Upper lobe of left lung (tissue), 6 donors: ENCODE measurements around the gene MMS22L. TPM values are rescaled to one million over a fixed set of nuclear protein-coding genes. Genes with fewer than 3 reads are reported as not detected.

Experiments used
- ATAC-seq, 2 donors: fragments of 200-7000 bp; cut with Tn5 transposase; one replicate each; pipeline ENCODE4 v1.9.1; 2022; ENCODE audit warnings: mild to moderate bottlenecking in 2 of 2, moderate library complexity in 2 of 2; ENCODE audit not compliant: low FRiP score in 2 of 2
- DNase-seq, 2 donors: peaks; one replicate each; pipeline ENCODE4 v3.0.0-alpha.2; 2019 to 2020
- H3K27ac ChIP-seq, 4 donors: fragments of 200-600 bp; sonication (generic); one replicate each; pipeline ENCODE4 v1.5.1; 2016 to 2019
- H3K27me3 ChIP-seq, 4 donors: fragments of 200-600 bp; sonication (generic); one replicate each; pipeline ENCODE4 v1.5.1; 2017 to 2019
- H3K36me3 ChIP-seq, 4 donors: fragments of 200-600 bp; sonication (generic); one replicate each; pipeline ENCODE4 v1.5.1; 2016 to 2019
- H3K4me1 ChIP-seq, 4 donors: fragments of 200-600 bp; sonication (generic); one replicate each; pipeline ENCODE4 v1.5.1; 2018 to 2019
- H3K4me3 ChIP-seq, 4 donors: fragments of 200-600 bp; sonication (generic); one replicate each; pipeline ENCODE4 v1.5.1; 2017 to 2019; ENCODE audit warnings: mild to moderate bottlenecking in 2 of 4, moderate library complexity in 1 of 4
- H3K9me3 ChIP-seq, 4 donors: fragments of 200-600 bp; sonication (generic); one replicate each; pipeline ENCODE4 v1.5.1; 2018 to 2019
- EP300 ChIP-seq, 4 donors: sonication (generic); formaldehyde crosslinking; IDR thresholded peaks; one replicate each; pipeline ENCODE4 v1.5.1; 2017; ENCODE audit warnings: antibody characterized with exemption in 4 of 4, control low read depth in 2 of 4
- POLR2A ChIP-seq, 4 donors: fragments of 450-650 bp; IDR thresholded peaks; one replicate each; pipeline ENCODE4 v1.5.1; 2016 to 2017; ENCODE audit warnings: antibody characterized with exemption in 4 of 4, mild to moderate bottlenecking in 2 of 4
- POLR2AphosphoS5 ChIP-seq, 2 donors: sonication (generic); formaldehyde crosslinking; IDR thresholded peaks; one replicate each; pipeline ENCODE4 v1.5.1; 2017; ENCODE audit warnings: antibody characterized with exemption in 2 of 2
- WGBS, 2 donors: methylation state at CpG; one replicate each; pipeline ENCODE4 v1.1.5; 2017 to 2018; 5-methylcytosine and 5-hydroxymethylcytosine counted together
- total RNA-seq, 6 donors: library from RNA; depleted of rRNA in 4 of 6; stranded (reverse); fragments of >200 nt in 4 of 6; gene quantifications; one replicate each; pipeline versions ENCODE4 v1.1.0 to v1.2.1, GENCODE V29; 2016 to 2021
- TF ChIP-seq, protein P1 (sequence below), 6 experiments: fragments of 450-650 bp in 4 of 6; fragments of 200-600 bp in 2 of 6; sonication (generic) in 2 of 6; IDR thresholded peaks; one replicate each; pipeline ENCODE4 v1.5.1; 2016 to 2019; ENCODE audit warnings: antibody characterized with exemption in 6 of 6
- donor health status: DM: no; HTN: no; CAD: no; lungs with moderate emphysema.
- donor health status: DM: no; HTN: yes; CAD: no; lungs with severe emphysema.

The MMS22L gene
- total RNA-seq, 6 donors from 2014 or later: 4.9 to 22.1 (median 7.9) TPM

DNA sequence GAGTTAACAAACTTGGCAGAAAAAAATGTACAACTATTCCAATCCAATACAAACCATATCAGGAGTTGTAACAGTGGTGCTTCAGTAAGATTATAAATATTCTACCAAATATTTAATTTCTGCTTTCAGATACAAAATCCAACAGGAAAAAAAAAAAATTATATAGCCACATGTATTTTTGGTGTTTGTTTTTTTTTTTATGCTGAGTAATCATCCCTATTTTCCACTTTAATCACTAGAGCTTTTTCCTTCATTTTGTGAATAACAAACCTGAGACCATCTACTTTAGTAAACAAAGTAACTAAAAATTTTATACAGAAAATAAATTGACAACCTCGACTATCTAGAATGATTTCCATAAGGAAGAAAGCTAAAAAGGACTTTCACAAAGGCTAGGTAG lies 36.2 kb downstream of the MMS22L start:
- DNase-seq (no peak), ATAC-seq (no peak)
- WGBS, 2 donors: 93 to 95% methylated on average over 1 of the region's 1 CpG
- Histone ChIP-seq H3K27ac (no peak overlapping the region), H3K9me3 (no peaks in the 10 kb centered on the region), H3K27me3 (no peaks in the 10 kb centered on the region), H3K4me1 (no peaks in the 10 kb centered on the region), H3K4me3 (no peak overlapping the region), H3K36me3 (peaks cover 0 to 4% (median 0%) of the 10 kb centered on the region in 4 donors)
- TF ChIP-seq, protein P1, sequence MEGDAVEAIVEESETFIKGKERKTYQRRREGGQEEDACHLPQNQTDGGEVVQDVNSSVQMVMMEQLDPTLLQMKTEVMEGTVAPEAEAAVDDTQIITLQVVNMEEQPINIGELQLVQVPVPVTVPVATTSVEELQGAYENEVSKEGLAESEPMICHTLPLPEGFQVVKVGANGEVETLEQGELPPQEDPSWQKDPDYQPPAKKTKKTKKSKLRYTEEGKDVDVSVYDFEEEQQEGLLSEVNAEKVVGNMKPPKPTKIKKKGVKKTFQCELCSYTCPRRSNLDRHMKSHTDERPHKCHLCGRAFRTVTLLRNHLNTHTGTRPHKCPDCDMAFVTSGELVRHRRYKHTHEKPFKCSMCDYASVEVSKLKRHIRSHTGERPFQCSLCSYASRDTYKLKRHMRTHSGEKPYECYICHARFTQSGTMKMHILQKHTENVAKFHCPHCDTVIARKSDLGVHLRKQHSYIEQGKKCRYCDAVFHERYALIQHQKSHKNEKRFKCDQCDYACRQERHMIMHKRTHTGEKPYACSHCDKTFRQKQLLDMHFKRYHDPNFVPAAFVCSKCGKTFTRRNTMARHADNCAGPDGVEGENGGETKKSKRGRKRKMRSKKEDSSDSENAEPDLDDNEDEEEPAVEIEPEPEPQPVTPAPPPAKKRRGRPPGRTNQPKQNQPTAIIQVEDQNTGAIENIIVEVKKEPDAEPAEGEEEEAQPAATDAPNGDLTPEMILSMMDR (IDR thresholded peaks at IDR 0.05): no peak
- TF ChIP-seq EP300 (IDR thresholded peaks at IDR 0.05) (no peak), POLR2AphosphoS5 (IDR thresholded peaks at IDR 0.05) (no peak), POLR2A (IDR thresholded peaks at IDR 0.05) (no peak)

DNA sequence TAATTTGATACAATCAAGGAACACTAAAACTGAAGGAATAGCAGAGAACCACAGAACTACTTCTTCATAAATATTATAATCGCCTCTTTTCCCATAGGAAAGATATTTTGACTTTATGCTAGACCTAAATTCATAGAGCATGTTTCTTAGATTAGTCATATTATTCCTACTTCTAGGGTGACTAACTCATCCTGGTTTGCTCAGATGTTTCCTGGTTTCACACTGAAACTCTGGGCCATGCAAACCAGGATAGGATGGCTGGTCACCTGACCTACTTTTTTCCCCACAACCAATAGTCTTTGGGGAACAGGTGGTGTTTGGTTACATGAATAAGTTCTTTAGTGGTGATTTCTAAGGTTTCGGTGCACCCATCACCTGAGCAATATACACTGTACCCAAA lies 42.8 kb downstream of the MMS22L start:
- no peak for TF ChIP-seq POLR2A (IDR thresholded peaks at IDR 0.05)
- TF ChIP-seq EP300 (IDR thresholded peaks at IDR 0.05): no peak
- TF ChIP-seq, protein P1 (IDR thresholded peaks at IDR 0.05): no peak
- no peak for TF ChIP-seq POLR2AphosphoS5 (IDR thresholded peaks at IDR 0.05)
- 99 to 100% methylated on average over 2 of the region's 2 CpGs for WGBS, 2 donors
- Histone ChIP-seq H3K4me3 (no peak overlapping the region), H3K27ac (no peak overlapping the region), H3K27me3 (no peaks in the 10 kb centered on the region), H3K36me3 (peaks cover 0 to 4% (median 0%) of the 10 kb centered on the region in 4 donors), H3K9me3 (no peaks in the 10 kb centered on the region), H3K4me1 (no peaks in the 10 kb centered on the region)
- no peak for DNase-seq
- no peak for ATAC-seq

DNA sequence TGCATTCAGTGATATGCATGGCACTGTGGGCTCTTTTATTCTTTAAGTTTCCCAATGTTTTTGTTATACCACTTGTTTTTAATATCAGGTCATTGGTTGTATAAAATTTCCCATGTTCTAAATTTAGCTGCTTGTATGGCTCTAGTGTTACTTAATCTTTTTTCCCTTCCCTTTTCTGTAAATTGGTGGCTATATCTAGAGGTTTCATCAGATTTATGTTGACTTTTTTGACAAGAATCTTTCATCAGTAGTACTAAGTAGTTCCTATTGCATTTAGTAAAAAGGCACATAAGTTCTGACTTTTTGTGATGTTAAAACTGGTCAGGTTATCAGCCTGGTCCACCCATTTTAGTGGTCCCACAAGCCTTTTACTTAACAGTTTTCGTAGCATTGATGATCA lies 51.1 kb downstream of the MMS22L start:
- Histone ChIP-seq H3K4me3 (no peak overlapping the region), H3K27me3 (no peaks in the 10 kb centered on the region), H3K9me3 (no peaks in the 10 kb centered on the region), H3K36me3 (peaks cover 0 to 4% (median 0%) of the 10 kb centered on the region in 4 donors), H3K27ac (no peak overlapping the region), H3K4me1 (no peaks in the 10 kb centered on the region)
- WGBS, 2 donors: 95 to 98% methylated on average over 1 of the region's 1 CpG
- ATAC-seq: no peak
- DNase-seq: no peak
- no peak for TF ChIP-seq POLR2A (IDR thresholded peaks at IDR 0.05)
- TF ChIP-seq, protein P1 (IDR thresholded peaks at IDR 0.05): no peak
- TF ChIP-seq POLR2AphosphoS5 (IDR thresholded peaks at IDR 0.05): no peak
- TF ChIP-seq EP300 (IDR thresholded peaks at IDR 0.05): no peak

DNA sequence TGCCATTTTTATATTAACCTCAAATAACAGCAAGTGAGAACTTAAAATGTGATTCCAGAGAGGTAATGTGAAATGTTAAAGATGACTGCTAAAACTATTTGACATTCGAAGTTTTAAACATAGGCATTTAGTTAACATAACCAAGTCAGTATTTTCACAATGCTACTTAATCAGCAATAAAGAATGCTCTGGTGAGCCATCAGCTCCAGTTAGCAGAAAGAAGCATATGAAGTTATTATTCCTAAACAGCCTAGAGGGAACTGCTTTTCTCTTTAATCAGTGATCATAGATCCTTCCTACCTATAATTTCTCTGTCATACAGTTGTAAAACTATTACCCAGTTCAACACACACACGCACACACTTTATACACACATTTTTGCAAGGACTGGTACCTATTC lies 60.1 kb downstream of the MMS22L start:
- no peak for ATAC-seq
- H3K27ac ChIP-seq: no peak overlapping the region
- 98% methylated on average over 2 of the region's 2 CpGs for WGBS, 2 donors
- DNase-seq: no peak
- TF ChIP-seq EP300 (IDR thresholded peaks at IDR 0.05) (no peak), POLR2AphosphoS5 (IDR thresholded peaks at IDR 0.05) (no peak), POLR2A (IDR thresholded peaks at IDR 0.05) (no peak)
- TF ChIP-seq, protein P1 (IDR thresholded peaks at IDR 0.05): no peak
- H3K4me1 ChIP-seq: no peaks in the 10 kb centered on the region
- no peaks in the 10 kb centered on the region for H3K36me3 ChIP-seq
- no peak overlapping the region for H3K4me3 ChIP-seq
- no peaks in the 10 kb centered on the region for H3K9me3 ChIP-seq
- no peaks in the 10 kb centered on the region for H3K27me3 ChIP-seq

DNA sequence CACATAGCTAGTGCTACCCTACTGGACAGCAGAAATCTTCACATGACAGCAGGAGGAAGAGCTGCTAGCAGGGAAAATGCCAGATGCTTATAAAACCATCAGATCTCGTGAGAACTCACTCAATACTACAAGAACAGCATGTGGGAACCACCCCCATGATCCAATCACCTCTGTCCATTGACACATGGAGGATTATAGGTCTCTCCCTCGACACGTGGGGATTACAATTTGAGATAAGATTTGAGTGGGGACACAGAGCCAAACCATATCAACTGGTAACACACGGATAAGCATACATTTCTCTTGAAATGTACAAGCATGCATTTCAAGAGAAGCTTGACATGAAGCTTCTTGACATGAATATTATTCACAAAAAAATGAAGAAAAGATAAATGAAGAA lies 64.1 kb downstream of the MMS22L start:
- ATAC-seq (no peak), DNase-seq (no peak)
- H3K36me3 ChIP-seq: no peaks in the 10 kb centered on the region
- H3K4me3 ChIP-seq: no peak overlapping the region
- no peaks in the 10 kb centered on the region for H3K9me3 ChIP-seq
- no peaks in the 10 kb centered on the region for H3K27me3 ChIP-seq
- H3K27ac ChIP-seq: no peak overlapping the region
- H3K4me1 ChIP-seq: no peaks in the 10 kb centered on the region
- 87 to 95% methylated on average over 4 of the region's 4 CpGs for WGBS, 2 donors
- TF ChIP-seq, protein P1 (IDR thresholded peaks at IDR 0.05): no peak
- TF ChIP-seq POLR2A (IDR thresholded peaks at IDR 0.05): no peak
- TF ChIP-seq POLR2AphosphoS5 (IDR thresholded peaks at IDR 0.05): no peak
- no peak for TF ChIP-seq EP300 (IDR thresholded peaks at IDR 0.05)
